GM12801 (cell line): ENCODE measurements around the gene DLG2.

Experiments
- CTCF ChIP-seq: IDR thresholded peaks from one replicate; pipeline ENCODE4 v1.5.1; 2011; ENCODE audit warnings: control low read depth; ENCODE audit not compliant: insufficient read length; ENCODE audit errors: extremely low read depth

Gene DLG2

GRCh38 chr11:84292006-84292405 is 1335.1 kb downstream of the DLG2 start:
- TF ChIP-seq CTCF: no peak

GRCh38 chr11:84290647-84291046 is 1336.5 kb downstream of the DLG2 start:
- TF ChIP-seq CTCF: no peak

- no peak for TF ChIP-seq CTCF
These were observed 1337.7 kb downstream of the DLG2 start for GRCh38 chr11:84289381-84289906.

- TF ChIP-seq CTCF: no peak
These were observed 1353.6 kb downstream of the DLG2 start for GRCh38 chr11:84273541-84273940.

GRCh38 chr11:84270466-84270865 is 1356.7 kb downstream of the DLG2 start:
- TF ChIP-seq CTCF: no peak

- TF ChIP-seq CTCF: no peak
These were observed 1363.1 kb downstream of the DLG2 start for GRCh38 chr11:84264066-84264465.

- TF ChIP-seq CTCF: no peak
These were observed 1365.4 kb downstream of the DLG2 start for GRCh38 chr11:84261707-84262106.

- TF ChIP-seq CTCF: no peak
These were observed 1366.3 kb downstream of the DLG2 start for GRCh38 chr11:84260862-84261261.
